GM12878 (cell line): Measurements from ENCODE around the gene KRT80. TPM values are rescaled to one million over a fixed set of nuclear protein-coding genes. Genes with fewer than 3 reads are reported as not detected.

Source experiments
- ATAC-seq: fragments of 200-7000 bp; cut with Tn5 transposase; 3 replicates; pipeline ENCODE4 v1.9.1; 2020; ENCODE audit warnings: mild to moderate bottlenecking, moderate library complexity
- BruUV-seq: library from RNA; stranded (reverse); fragments of 400-500 nt; replicated peaks from 2 replicates; lab custom pipeline; 2021; lab: Mats Ljungman, UMichigan
- CTCF ChIA-PET: fragments of 300-600 bp; sonication (Branson Sonifier 250); formaldehyde crosslinking; extraction: SDS; loops from one replicate; lab custom pipeline; 2021; ENCODE audit warnings: inconsistent platforms; lab: Yijun Ruan, JAX
- POLR2A ChIA-PET: fragments of 350-600 bp; formaldehyde crosslinking; extraction: SDS; loops from one replicate; lab custom pipeline; 2021; ENCODE audit warnings: inconsistent platforms; lab: Charles Lee
- RAD21 ChIA-PET: fragments of 300-600 bp; sonication (Branson Sonifier 250); formaldehyde crosslinking; loops from one replicate; lab custom pipeline; 2023; ENCODE audit warnings: antibody characterized with exemption; ENCODE audit not compliant: unreplicated experiment; lab: Charles Lee
- SMC1A ChIA-PET: fragments of 300-600 bp; sonication (Branson Sonifier 250); formaldehyde crosslinking; loops from one replicate; lab custom pipeline; 2023; ENCODE audit not compliant: unreplicated experiment, uncharacterized antibody; lab: Charles Lee
- DNase-seq: peaks from one replicate; pipeline ENCODE4 v3.0.0-alpha.2; 2011; ENCODE audit warnings: low read depth, low spot score
- FAIRE-seq: peaks from 3 replicates; lab custom pipeline; 2011; peaks lifted over from hg19 to GRCh38; lab: Jason Lieb, UNC
- H2AFZ ChIP-seq: 2 replicates; pipeline ENCODE4 v1.6.0; 2011; ENCODE audit warnings: low read depth, low read length, control low read depth; ENCODE audit not compliant: control insufficient read depth
- H3K27ac ChIP-seq: 2 replicates; pipeline ENCODE4 v1.5.1; 2011; ENCODE audit warnings: control low read depth; ENCODE audit not compliant: control insufficient read depth, insufficient read depth
- H3K27me3 ChIP-seq, 2 experiments: replicated peaks in 1 of 2; 2 replicates each; pipeline versions ENCODE4 v1.6.0 to v1.6.1; 2011; ENCODE audit warnings: low read length in 1 of 2; ENCODE audit not compliant: control insufficient read depth in 2 of 2, insufficient read depth in 2 of 2
- H3K36me3 ChIP-seq, 2 experiments: 2 replicates each; pipeline ENCODE4 v1.5.1; 2011; ENCODE audit warnings: low read length in 1 of 2; ENCODE audit not compliant: control insufficient read depth in 2 of 2, insufficient read depth in 2 of 2
- H3K4me1 ChIP-seq: 2 replicates; pipeline ENCODE4 v1.6.1; 2011; ENCODE audit warnings: mild to moderate bottlenecking, low read length, moderate library complexity, mixed read lengths; ENCODE audit not compliant: control insufficient read depth, insufficient read depth
- H3K4me2 ChIP-seq: 2 replicates; pipeline ENCODE4 v1.6.0; 2011; ENCODE audit warnings: control low read depth; ENCODE audit not compliant: control insufficient read depth, insufficient read depth
- H3K4me3 ChIP-seq: fragments of 200-600 bp; sonication (generic); 2 replicates; pipeline ENCODE4 v1.5.1; 2016
- H3K79me2 ChIP-seq: 2 replicates; pipeline ENCODE4 v1.6.0; 2011; ENCODE audit warnings: low read length; ENCODE audit not compliant: control insufficient read depth, insufficient read depth
- H3K9ac ChIP-seq: 2 replicates; pipeline ENCODE4 v1.8.0; 2011; ENCODE audit warnings: low read length, control low read depth, mixed read lengths; ENCODE audit not compliant: control insufficient read depth, insufficient read depth
- H3K9me3 ChIP-seq: replicated peaks from 3 replicates; pipeline ENCODE4 v1.5.1; 2011; ENCODE audit warnings: mild to moderate bottlenecking, low read length; ENCODE audit not compliant: control insufficient read depth, insufficient read depth
- H4K20me1 ChIP-seq: 2 replicates; pipeline ENCODE4 v1.6.0; 2011; ENCODE audit not compliant: control insufficient read depth, insufficient read depth
- SKIL ChIP-seq: fragments of 450-650 bp; IDR thresholded peaks from 2 replicates; pipeline ENCODE4 v1.6.1; 2017; ENCODE audit warnings: mild to moderate bottlenecking, low read depth, inconsistent platforms; ENCODE audit not compliant: poor library complexity, severe bottlenecking
- ZBTB4 ChIP-seq: fragments of 450-650 bp; formaldehyde crosslinking; IDR thresholded peaks from 2 replicates; pipeline ENCODE4 v1.4.0; 2022; ENCODE audit warnings: mild to moderate bottlenecking, moderate library complexity
- WGBS: methylation state at CpG from one replicate; pipeline ENCODE4 v1.1.6; 2016; ENCODE audit warnings: low lambda C conversion rate; ENCODE audit not compliant: insufficient replicate concordance, insufficient coverage; ENCODE audit errors: missing lambda C conversion rate; 5-methylcytosine and 5-hydroxymethylcytosine counted together
- in situ Hi-C: fragments of 300-500 bp; cut with MboI; formaldehyde crosslinking; loops from 9 replicates; pipeline ENCODE4 v1.14.3; 2018; ENCODE audit warnings: mixed read lengths
- intact Hi-C: fragments of 100-400 bp; cut with micrococcal nuclease; formaldehyde crosslinking; loops from one replicate; pipeline ENCODE4 v1.14.2; 2022; ENCODE audit not compliant: unreplicated experiment
- polyA plus RNA-seq, 11 experiments: library from polyadenylated mRNA; depleted of rRNA in 4 of 11; unstranded in 6 of 11; stranded (reverse) in 5 of 11; fragments of >200 nt; fragmentation: Nextera tagmentation in 4 of 11; fragmentation: Illumina TruSeq in 1 of 11; extraction: Ambion mirVana in 4 of 11; extraction: Trizol in 1 of 11; gene quantifications; 1 replicate in 1 of 11; 2 replicates in 10 of 11; pipeline versions ENCODE4 v1.2.1 to v1.2.3, GENCODE V29; 2011 to 2016; ENCODE audit warnings: inconsistent platforms in 2 of 11, missing spikeins in 2 of 11, low read depth in 1 of 11
- total RNA-seq, 4 experiments: library from RNA; depleted of rRNA in 3 of 4; stranded (reverse); fragments of >200 nt in 3 of 4; fragmentation: Illumina TruSeq in 1 of 4; extraction: Trizol in 1 of 4; gene quantifications; 2 replicates each; pipeline versions ENCODE4 v1.2.1 to v1.2.3, GENCODE V29; 2013 to 2021

KRT80 gene
- total and polyA plus RNA-seq, 10 of the 15 experiments (the other 5 are each of a cell fraction or from before 2014, with no cell fraction given) = 0.01 TPM; not detected in 9

GRCh38 chr12:52215587-52216031, 23.8 kb upstream of the KRT80 start:
- no peak overlapping the region for H3K4me3 ChIP-seq
- no peak overlapping the region for H3K27ac ChIP-seq
- RAD21 ChIA-PET = no interaction called here
- no peak for FAIRE-seq
- H3K4me2 ChIP-seq = no peak overlapping the region
- H3K4me1 ChIP-seq = no peaks in the 10 kb centered on the region
- intact Hi-C loops = loop anchor here (10.0 kb wide), 1 partner anchor 109 kb away; the partner anchor contains the start of gene KRT83
- CTCF ChIA-PET = interaction anchor here (0.6 to 2.0 kb wide), 5 partner anchors 48 to 651 kb away, joined by 3 to 6 read pairs (median 4); no protein-coding TSS in a partner anchor
- in situ Hi-C loops = no loop called here
- H4K20me1 ChIP-seq = no peaks in the 10 kb centered on the region
- POLR2A ChIA-PET = no interaction called here
- no peak for DNase-seq
- no peak for TF ChIP-seq SKIL
- TF ChIP-seq ZBTB4 = no peak
- TF ChIP-seq, all 136 proteins: peak for 0
- H3K79me2 ChIP-seq = no peaks in the 10 kb centered on the region
- no peaks in the 10 kb centered on the region for H3K9me3 ChIP-seq
- no peaks in the 10 kb centered on the region for H3K36me3 ChIP-seq
- H2AFZ ChIP-seq = no peak overlapping the region
- H3K9ac ChIP-seq = no peak overlapping the region
- no TSS peak for BruUV-seq
- no peak for ATAC-seq
- 29% methylated on average over 7 of the region's 7 CpGs for WGBS
- SMC1A ChIA-PET = interaction anchor here (1.2 kb wide), 1 partner anchor 58 kb away, joined by 3 read pairs; no protein-coding TSS in a partner anchor
- peaks cover 0 to 6% of the 10 kb centered on the region in 2 experiments; a peak in 2 of 4 replicates for H3K27me3 ChIP-seq
